Mesenchymal stem cell (in vitro differentiated cells and primary cell): ENCODE data around the gene GIMAP8.

ENCODE experiments used
- DNase-seq: peaks from one replicate; pipeline ENCODE4 v3.0.0-alpha.2; 2013
- H2AFZ ChIP-seq: one replicate; pipeline ENCODE4 v1.6.1; 2013; ENCODE audit warnings: low read depth, mild to moderate bottlenecking, control low read depth, inconsistent platforms, low read length, moderate library complexity
- H2AK5ac ChIP-seq: 2 replicates; pipeline ENCODE4 v1.6.1; 2013; ENCODE audit warnings: low read length, moderate library complexity, mild to moderate bottlenecking, inconsistent platforms; ENCODE audit not compliant: severe bottlenecking
- H2BK120ac ChIP-seq: one replicate; pipeline ENCODE4 v1.6.1; 2013; ENCODE audit warnings: low read depth, mild to moderate bottlenecking, inconsistent platforms, low read length, moderate library complexity
- H2BK12ac ChIP-seq, 2 experiments: one replicate each; pipeline ENCODE4 v1.6.1; 2013; ENCODE audit warnings: inconsistent platforms in 2 of 2, low read length in 2 of 2, mild to moderate bottlenecking in 2 of 2, moderate library complexity in 2 of 2, control low read depth in 1 of 2
- H2BK15ac ChIP-seq: one replicate; pipeline ENCODE4 v1.6.1; 2013; ENCODE audit warnings: mild to moderate bottlenecking, low read depth, inconsistent platforms; ENCODE audit not compliant: poor library complexity, severe bottlenecking
- H2BK5ac ChIP-seq: 2 replicates; pipeline ENCODE4 v1.6.1; 2013; ENCODE audit warnings: low read depth, mild to moderate bottlenecking, low read length, control low read depth, inconsistent platforms; ENCODE audit not compliant: poor library complexity, severe bottlenecking
- H3K14ac ChIP-seq, 2 experiments: one replicate each; pipeline ENCODE4 v1.6.1; 2013; ENCODE audit warnings: inconsistent platforms in 2 of 2, low read length in 2 of 2, control low read depth in 1 of 2, mild to moderate bottlenecking in 1 of 2, moderate library complexity in 1 of 2
- H3K18ac ChIP-seq, 2 experiments: one replicate each; pipeline ENCODE4 v1.6.1; 2013; ENCODE audit warnings: inconsistent platforms in 2 of 2, low read length in 2 of 2, control low read depth in 1 of 2, low read depth in 1 of 2, mild to moderate bottlenecking in 1 of 2
- H3K23ac ChIP-seq, 2 experiments: one replicate each; pipeline ENCODE4 v1.6.1; 2013; ENCODE audit warnings: inconsistent platforms in 2 of 2, low read length in 2 of 2, mild to moderate bottlenecking in 2 of 2, moderate library complexity in 2 of 2, control low read depth in 1 of 2
- H3K27ac ChIP-seq: 2 replicates; pipeline ENCODE4 v1.5.1; 2013; ENCODE audit warnings: mild to moderate bottlenecking, moderate library complexity, low read length, control low read depth, inconsistent platforms; ENCODE audit not compliant: poor library complexity, severe bottlenecking
- H3K27me3 ChIP-seq, 2 experiments: 2 replicates each; pipeline versions ENCODE4 v1.6.1 to v1.7.0; 2013; ENCODE audit warnings: low read length in 2 of 2, mild to moderate bottlenecking in 2 of 2, moderate library complexity in 2 of 2, control low read depth in 1 of 2, inconsistent platforms in 1 of 2; ENCODE audit not compliant: control insufficient read depth in 1 of 2, insufficient read depth in 1 of 2
- H3K36me3 ChIP-seq, 2 experiments: 2 replicates each; pipeline versions ENCODE4 v1.6.1 to v1.7.0; 2013; ENCODE audit warnings: low read length in 2 of 2, control low read depth in 1 of 2, inconsistent platforms in 1 of 2, low read depth in 1 of 2, mild to moderate bottlenecking in 1 of 2; ENCODE audit not compliant: insufficient read depth in 2 of 2, control insufficient read depth in 1 of 2
- H3K4ac ChIP-seq, 2 experiments: one replicate each; pipeline ENCODE4 v1.6.1; 2013; ENCODE audit warnings: inconsistent platforms in 2 of 2, low read length in 2 of 2, mild to moderate bottlenecking in 2 of 2, moderate library complexity in 2 of 2, control low read depth in 1 of 2, low read depth in 1 of 2
- H3K4me1 ChIP-seq: 2 replicates; pipeline ENCODE4 v1.6.1; 2013; ENCODE audit warnings: low read depth, low read length, control low read depth; ENCODE audit not compliant: control insufficient read depth, insufficient read depth
- H3K4me2 ChIP-seq: 2 replicates; pipeline ENCODE4 v1.6.1; 2013; ENCODE audit warnings: low read length, mild to moderate bottlenecking, inconsistent platforms; ENCODE audit not compliant: poor library complexity, severe bottlenecking
- H3K4me3 ChIP-seq, 2 experiments: 2 replicates each; pipeline versions ENCODE4 v1.5.1 to v1.7.0; 2013; ENCODE audit warnings: low read length in 2 of 2, mild to moderate bottlenecking in 2 of 2, control low read depth in 1 of 2, low read depth in 1 of 2; ENCODE audit not compliant: insufficient read depth in 1 of 2
- H3K79me1 ChIP-seq: replicated peaks from 2 replicates; pipeline ENCODE4 v1.6.1; 2013; ENCODE audit warnings: mild to moderate bottlenecking, control low read depth, low read length, inconsistent platforms; ENCODE audit not compliant: poor library complexity, severe bottlenecking
- H3K9ac ChIP-seq: 2 replicates; pipeline ENCODE4 v1.7.0; 2013; ENCODE audit warnings: mild to moderate bottlenecking, low read length, moderate library complexity
- H3K9me3 ChIP-seq: 2 replicates; pipeline ENCODE4 v1.7.0; 2013; ENCODE audit warnings: mild to moderate bottlenecking, low read length; ENCODE audit not compliant: control insufficient read depth
- H4K8ac ChIP-seq: one replicate; pipeline ENCODE4 v1.6.1; 2013; ENCODE audit warnings: inconsistent platforms, mild to moderate bottlenecking, low read length, moderate library complexity
- H4K91ac ChIP-seq: one replicate; pipeline ENCODE4 v1.6.1; 2013; ENCODE audit warnings: mild to moderate bottlenecking, low read length, inconsistent platforms
- WGBS: methylation state at CpG from one replicate; pipeline ENCODE4 v1.1.7; 2013; ENCODE audit warnings: mixed read lengths; 5-methylcytosine and 5-hydroxymethylcytosine counted together

The GIMAP8 gene

DNA sequence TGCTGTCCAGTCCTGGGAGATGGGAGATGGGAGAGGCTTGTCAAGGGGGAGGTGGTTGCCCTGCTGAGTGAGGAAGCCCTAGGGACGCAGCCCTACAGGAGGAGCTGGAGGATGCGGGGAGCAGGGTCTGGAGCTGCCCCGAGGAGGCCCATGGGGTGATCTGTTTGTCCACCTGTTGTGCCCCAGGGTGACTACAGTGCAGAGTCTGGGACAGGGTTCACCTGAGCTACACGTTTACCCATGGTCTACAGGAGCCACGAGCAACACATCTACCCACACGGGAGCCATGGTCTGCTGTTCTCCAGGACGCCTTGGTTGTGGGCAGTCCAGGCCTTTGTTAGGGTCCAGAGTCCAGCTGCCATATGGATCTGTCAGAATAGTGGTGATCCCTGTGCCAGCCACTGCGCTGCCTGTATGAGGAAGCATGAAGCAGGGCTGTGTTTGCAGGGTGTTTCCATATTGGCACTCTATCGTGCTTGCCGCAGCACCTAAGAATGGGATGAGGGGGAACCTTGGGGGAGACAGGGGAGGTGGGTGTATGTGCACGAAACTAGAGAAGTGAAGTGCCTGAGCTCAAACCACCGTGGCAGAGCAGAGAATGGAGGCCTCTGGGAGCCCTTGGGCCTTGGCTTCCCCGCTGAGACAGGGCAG lies 47.6 kb upstream of the GIMAP8 start:
- peak overlapping the region in 1 of 2 experiments; percentile 0 for H3K4ac ChIP-seq
- no peak overlapping the region for H2AK5ac ChIP-seq
- H2AFZ ChIP-seq = no peak overlapping the region
- H3K18ac ChIP-seq = peak overlapping the region in 1 of 2 experiments; percentile 30
- no peak overlapping the region for H2BK15ac ChIP-seq
- H3K9me3 ChIP-seq = no peaks in the 10 kb centered on the region
- no peak overlapping the region for H4K8ac ChIP-seq
- DNase-seq = no peak
- no peak overlapping the region for H3K9ac ChIP-seq
- peak overlapping the region in 1 of 2 experiments; percentile 31 for H2BK12ac ChIP-seq
- H2BK120ac ChIP-seq = no peak overlapping the region
- H3K23ac ChIP-seq = no peak overlapping the region
- peaks cover 8 to 17% of the 10 kb centered on the region in 2 experiments for H3K36me3 ChIP-seq
- H3K27ac ChIP-seq = no peak overlapping the region
- no peak overlapping the region for H3K4me3 ChIP-seq
- H3K4me2 ChIP-seq = no peak overlapping the region
- H3K79me1 ChIP-seq = peaks cover 10% of the 10 kb centered on the region
- H4K91ac ChIP-seq = no peak overlapping the region
- WGBS = 91% methylated on average over 13 of the region's 13 CpGs
- H2BK5ac ChIP-seq = no peak overlapping the region
- H3K4me1 ChIP-seq = peaks cover 44% of the 10 kb centered on the region
- H3K14ac ChIP-seq = peak overlapping the region in 1 of 2 experiments; percentile 62
- no peaks in the 10 kb centered on the region for H3K27me3 ChIP-seq

DNA sequence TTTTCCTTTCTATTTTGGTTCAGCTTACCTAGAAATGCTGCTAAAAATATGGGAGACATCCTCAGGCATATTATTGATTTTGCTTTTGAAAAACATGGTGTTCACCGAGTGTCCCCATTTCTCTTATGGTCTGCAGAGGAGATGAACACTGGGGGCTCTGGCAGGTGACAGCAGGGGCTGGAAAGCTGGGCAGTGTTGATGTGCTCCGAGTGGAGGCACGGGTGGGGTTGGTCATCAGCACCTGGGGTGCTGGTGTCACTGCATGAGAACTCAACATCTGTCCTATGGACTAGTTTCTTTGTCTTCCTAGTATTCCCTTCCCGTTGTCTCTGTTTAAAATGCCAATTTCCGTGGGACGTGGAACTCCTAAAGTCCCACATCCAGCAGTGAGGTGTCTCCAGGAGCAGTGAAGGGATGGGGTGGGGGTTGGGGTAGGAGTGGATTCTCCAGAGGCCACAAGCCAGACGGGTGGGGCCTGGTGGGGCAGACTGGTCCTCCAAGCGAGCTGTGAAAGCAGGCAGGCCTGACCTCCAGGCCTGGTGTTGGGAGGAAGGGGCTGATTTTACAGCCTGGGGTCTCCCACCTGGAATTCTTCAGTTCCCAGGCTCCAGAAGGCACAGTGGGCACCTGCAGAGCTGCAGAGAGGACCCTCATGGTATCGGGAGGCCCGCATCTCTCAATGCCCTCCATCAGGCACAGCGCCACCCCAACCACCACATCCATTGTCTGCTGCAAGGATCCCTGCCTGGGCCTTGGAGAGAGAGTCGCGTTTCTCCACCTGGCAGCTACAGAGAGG lies 46.9 kb upstream of the GIMAP8 start:
- Histone ChIP-seq H2BK12ac (peak overlapping the region in 1 of 2 experiments; percentile 59), H3K27ac (no peak overlapping the region), H2BK120ac (no peak overlapping the region), H3K79me1 (peaks cover 5% of the 10 kb centered on the region), H3K18ac (no peak overlapping the region), H2AFZ (no peak overlapping the region), H3K4ac (peak overlapping the region in 1 of 2 experiments; percentile 16), H2BK15ac (no peak overlapping the region), H3K23ac (no peak overlapping the region), H3K36me3 (peaks cover under 1 to 15% of the 10 kb centered on the region in 2 experiments), H3K14ac (peak overlapping the region in 1 of 2 experiments; percentile 9), H2BK5ac (no peak overlapping the region), H4K91ac (no peak overlapping the region), H3K4me2 (no peak overlapping the region), H3K9ac (peak overlapping the region; percentile 94), H2AK5ac (no peak overlapping the region), H4K8ac (peak overlapping the region; percentile 72), H3K9me3 (no peaks in the 10 kb centered on the region), H3K4me3 (peak overlapping the region in 1 of 2 experiments; percentile 87), H3K27me3 (no peaks in the 10 kb centered on the region), H3K4me1 (peaks cover 45% of the 10 kb centered on the region)
- WGBS = 92% methylated on average over 12 of the region's 13 CpGs
- DNase-seq = no peak

DNA sequence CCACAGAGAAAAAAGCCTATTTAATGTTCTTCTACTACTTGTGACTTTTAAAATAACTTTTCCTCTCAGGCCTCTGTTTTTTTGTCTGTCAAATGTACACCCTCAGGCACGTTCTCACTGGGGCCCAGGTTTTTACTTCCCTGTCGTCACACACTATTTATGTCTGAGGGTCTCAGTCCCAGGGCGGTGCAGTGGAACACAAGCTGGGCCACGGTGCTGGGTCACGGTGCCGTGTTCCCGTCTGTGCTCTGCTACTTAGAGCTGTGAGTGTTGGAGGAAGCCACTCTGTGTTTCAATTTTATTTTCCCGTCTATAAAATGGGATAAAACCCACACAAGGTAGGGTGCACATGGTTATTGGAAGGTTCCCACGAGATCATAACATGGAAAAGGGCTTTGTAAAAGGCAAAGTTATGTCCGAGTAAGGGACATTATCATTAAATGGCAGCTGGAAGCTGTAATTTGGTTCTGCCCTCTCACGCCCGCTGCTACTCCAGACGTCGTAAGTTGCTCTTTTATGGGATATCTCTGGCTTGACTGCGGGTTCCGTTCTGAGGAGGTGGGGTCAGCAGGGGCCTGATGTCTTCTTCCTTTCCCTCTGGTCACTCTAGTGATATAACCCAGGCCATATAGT lies 46.1 kb upstream of the GIMAP8 start:
- Histone ChIP-seq H3K23ac (no peak overlapping the region), H3K14ac (no peak overlapping the region), H3K4me1 (peaks cover 43% of the 10 kb centered on the region), H2AFZ (peak overlapping the region; percentile 60), H3K9ac (peak overlapping the region; percentile 94), H3K9me3 (no peaks in the 10 kb centered on the region), H4K8ac (peak overlapping the region; percentile 95), H4K91ac (peak overlapping the region; percentile 47), H3K18ac (peak overlapping the region; percentile 71 to 84), H3K27ac (no peak overlapping the region), H3K36me3 (peaks cover 0 to 10% of the 10 kb centered on the region in 2 experiments), H3K27me3 (no peaks in the 10 kb centered on the region), H2BK120ac (peak overlapping the region; percentile 91), H3K4me2 (peak overlapping the region; percentile 64), H2BK5ac (no peak overlapping the region), H2BK15ac (peak overlapping the region; percentile 93), H2AK5ac (no peak overlapping the region), H3K4ac (peak overlapping the region; percentile 46 to 71), H3K4me3 (peak overlapping the region; percentile 68 to 87), H2BK12ac (peak overlapping the region; percentile 44 to 81), H3K79me1 (no peaks in the 10 kb centered on the region)
- no peak for DNase-seq
- 42% methylated on average over 16 of the region's 16 CpGs for whole genome bisulfite sequencing
